ENCODE results near the gene GLS. TPM values are rescaled to one million over a fixed set of nuclear protein-coding genes. Genes with fewer than 3 reads are reported as not detected.
A peak's percentile ranks its signal among the peaks of the same experiment; 100 is the strongest.
"Not testable (repeated sequence)": the region's sequence is repeated elsewhere in the genome, so short reads cannot be mapped to it uniquely, and the experiment has no call there.

The GLS gene
- total RNA-seq, 1 donor from 2014 or later = 180 TPM

DNA sequence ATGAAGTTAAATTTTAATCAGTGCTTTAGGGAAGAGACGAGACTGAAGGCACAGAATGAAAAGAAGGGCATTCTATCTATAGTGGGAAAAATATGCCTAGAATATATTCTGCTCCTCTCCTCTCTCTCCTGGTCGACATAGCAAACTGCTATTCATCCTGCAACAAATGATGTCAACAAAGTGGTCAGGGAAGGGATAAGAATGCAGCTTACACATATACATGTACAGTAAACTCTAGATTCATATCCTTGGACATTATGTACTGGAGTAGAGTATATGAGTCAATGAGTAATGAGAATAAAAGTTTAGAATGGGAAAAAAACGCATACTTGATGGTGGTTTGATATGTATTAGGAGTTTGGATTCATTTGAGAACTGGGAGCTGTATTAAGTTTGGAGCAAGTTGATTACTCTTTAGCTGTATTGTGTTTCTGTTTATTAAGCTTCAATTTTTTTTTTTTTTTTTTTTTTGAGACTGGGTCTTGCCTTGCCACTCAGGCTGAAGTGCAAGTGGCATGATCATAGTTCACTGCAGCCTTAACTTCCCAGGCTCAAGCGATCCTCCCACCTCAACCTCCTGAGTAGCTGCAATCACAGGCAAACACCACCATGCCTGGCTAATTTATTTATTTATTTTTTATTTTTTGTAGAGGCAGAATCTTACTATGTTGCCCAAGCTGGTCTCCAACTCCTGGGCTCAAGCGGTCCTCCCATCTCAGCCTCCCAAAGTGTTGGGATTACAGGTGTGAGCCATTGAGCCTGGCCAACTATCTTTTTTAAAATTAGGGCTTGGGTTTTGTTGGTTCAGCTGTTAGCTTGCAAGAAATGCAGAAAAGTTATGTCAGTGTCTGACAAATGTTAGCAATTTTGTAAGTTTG, 79.5 kb downstream of the GLS start:
- H3K9me3 ChIP-seq = no peaks in the 10 kb centered on the region
- peaks cover 45% of the 10 kb centered on the region for H3K36me3 ChIP-seq
- H3K4me3 ChIP-seq = no peak overlapping the region
- H3K4me1 ChIP-seq = peaks cover 6% of the 10 kb centered on the region
- TF ChIP-seq, protein P1, sequence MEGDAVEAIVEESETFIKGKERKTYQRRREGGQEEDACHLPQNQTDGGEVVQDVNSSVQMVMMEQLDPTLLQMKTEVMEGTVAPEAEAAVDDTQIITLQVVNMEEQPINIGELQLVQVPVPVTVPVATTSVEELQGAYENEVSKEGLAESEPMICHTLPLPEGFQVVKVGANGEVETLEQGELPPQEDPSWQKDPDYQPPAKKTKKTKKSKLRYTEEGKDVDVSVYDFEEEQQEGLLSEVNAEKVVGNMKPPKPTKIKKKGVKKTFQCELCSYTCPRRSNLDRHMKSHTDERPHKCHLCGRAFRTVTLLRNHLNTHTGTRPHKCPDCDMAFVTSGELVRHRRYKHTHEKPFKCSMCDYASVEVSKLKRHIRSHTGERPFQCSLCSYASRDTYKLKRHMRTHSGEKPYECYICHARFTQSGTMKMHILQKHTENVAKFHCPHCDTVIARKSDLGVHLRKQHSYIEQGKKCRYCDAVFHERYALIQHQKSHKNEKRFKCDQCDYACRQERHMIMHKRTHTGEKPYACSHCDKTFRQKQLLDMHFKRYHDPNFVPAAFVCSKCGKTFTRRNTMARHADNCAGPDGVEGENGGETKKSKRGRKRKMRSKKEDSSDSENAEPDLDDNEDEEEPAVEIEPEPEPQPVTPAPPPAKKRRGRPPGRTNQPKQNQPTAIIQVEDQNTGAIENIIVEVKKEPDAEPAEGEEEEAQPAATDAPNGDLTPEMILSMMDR (IDR thresholded peaks at IDR 0.05) = no peak
- ATAC-seq (no peak), DNase-seq (no peak)
- no peaks in the 10 kb centered on the region for H3K27me3 ChIP-seq (ENCODE audit: low read depth)
- intact Hi-C loops (cut with DNase I) = no loop called here
- H3K27ac ChIP-seq = no peak overlapping the region

DNA sequence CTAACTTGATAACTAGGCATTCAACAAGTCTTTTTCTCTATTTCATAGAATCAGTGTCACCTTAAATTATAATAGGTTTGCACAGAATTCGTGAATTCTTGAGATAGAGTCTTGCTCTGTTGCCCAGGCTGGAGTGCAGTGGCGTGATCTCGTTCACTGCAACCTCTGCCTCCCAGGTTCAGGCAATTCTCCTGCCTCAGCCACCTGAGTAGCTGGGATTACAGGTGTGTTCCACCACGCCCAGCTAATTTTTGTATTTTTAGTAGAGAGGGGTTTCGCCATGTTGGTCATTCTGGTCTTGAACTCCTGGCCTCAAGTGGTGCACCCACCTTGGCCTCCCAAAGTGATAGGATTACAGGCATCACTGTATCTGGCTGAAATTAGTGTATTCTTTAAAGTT, 80.5 kb downstream of the GLS start:
- H3K27ac ChIP-seq; H3K4me1 ChIP-seq; intact Hi-C loops (cut with DNase I); ATAC-seq; DNase-seq; H3K4me3 ChIP-seq; H3K9me3 ChIP-seq; H3K27me3 ChIP-seq (ENCODE audit: low read depth): not testable (repeated sequence)
- peaks cover 55% of the 10 kb centered on the region for H3K36me3 ChIP-seq

DNA sequence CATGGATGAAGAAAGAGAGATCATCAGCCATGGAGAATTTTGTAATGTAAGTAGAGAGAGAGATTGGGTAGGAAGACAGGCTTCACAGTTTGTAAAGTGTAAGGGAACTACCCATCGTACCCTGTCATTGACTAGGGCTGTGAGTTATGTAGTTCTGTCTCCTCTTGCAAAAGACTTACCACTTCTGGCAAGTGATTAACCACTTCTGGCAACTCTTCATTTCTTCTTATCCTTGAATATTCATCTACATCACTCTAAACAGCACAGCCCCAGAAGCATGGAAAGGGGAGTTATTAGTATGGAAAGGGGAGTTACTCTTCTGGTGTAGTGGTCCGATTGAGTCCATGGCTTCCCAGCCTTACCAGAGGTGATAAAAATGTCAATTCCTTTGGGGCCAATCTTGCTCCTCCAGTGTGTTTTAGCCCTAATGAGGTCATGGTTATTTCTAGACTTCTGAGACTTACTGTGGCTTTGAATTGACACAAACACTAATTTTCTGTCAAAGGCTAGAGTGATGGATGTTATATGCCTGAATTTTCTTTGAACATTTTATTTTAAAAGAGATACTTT, 81.4 kb downstream of the GLS start:
- Histone ChIP-seq H3K4me3 (no peak overlapping the region), H3K27me3 (ENCODE audit: low read depth) (no peaks in the 10 kb centered on the region), H3K4me1 (peaks cover 6% of the 10 kb centered on the region), H3K36me3 (peaks cover 63% of the 10 kb centered on the region), H3K27ac (no peak overlapping the region), H3K9me3 (no peaks in the 10 kb centered on the region)
- ATAC-seq (peak; percentile 34 to 49), DNase-seq (no peak)
- TF ChIP-seq, protein P1 (IDR thresholded peaks at IDR 0.05) = no peak
- intact Hi-C loops (cut with DNase I) = no loop called here

DNA sequence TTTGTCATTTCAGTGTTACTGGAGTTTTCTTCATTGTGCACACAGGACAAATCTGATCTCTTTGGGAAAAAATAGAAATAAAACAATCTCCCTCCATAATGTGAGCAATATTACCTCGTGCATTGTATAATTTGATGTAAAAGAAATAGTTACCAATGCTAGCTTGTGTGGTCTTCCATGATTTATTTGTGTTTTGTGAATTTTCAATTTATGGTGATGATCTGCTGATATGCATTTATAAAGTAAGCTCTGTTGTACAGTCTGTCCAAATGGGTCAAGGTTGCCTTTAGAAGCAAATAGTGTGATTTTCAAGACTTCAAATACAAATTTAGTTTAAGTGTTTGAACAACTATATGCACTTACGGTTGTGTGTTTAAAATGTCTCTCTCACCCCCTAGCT, 82.5 kb downstream of the GLS start:
- TF ChIP-seq, protein P1 (IDR thresholded peaks at IDR 0.05) = no peak
- DNase-seq = no peak
- Histone ChIP-seq H3K27me3 (ENCODE audit: low read depth) (no peaks in the 10 kb centered on the region), H3K36me3 (peaks cover 74% of the 10 kb centered on the region), H3K4me3 (no peak overlapping the region), H3K4me1 (peaks cover 6% of the 10 kb centered on the region), H3K27ac (no peak overlapping the region), H3K9me3 (no peaks in the 10 kb centered on the region)
- no peak for ATAC-seq
- intact Hi-C loops (cut with DNase I) = no loop called here

DNA sequence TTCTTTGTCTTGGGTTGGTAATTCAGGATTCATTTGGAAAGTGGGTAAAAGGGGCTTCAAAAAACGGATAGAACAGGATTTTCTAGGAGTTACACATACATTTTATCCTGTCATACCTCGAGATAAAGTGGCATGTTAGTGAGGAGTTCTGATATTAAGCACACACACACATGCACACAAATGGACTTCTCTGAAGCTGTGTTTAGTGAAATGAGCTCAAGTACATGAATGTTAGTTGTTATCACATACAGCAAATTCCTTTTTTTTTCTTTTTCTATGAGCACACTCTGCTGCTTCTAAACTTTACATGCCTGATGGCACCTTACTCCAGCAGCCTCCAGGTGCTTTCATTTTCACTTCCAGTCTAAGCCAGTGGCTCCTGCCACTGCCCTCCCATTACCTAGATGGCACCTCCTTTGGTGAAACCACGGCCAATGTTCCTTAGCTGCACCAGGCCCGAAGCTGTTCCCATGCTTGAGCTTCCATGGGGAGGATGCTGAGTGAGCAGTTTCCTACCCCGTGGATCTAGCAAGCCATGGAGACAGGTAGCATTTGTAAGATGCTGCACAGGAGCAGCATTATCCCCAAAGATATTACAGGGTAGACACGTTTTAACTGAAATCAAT, 83.7 kb downstream of the GLS start:
- TF ChIP-seq, protein P1 (IDR thresholded peaks at IDR 0.05) = no peak
- H3K4me1 ChIP-seq = peaks cover 6% of the 10 kb centered on the region
- no peak overlapping the region for H3K27ac ChIP-seq
- ATAC-seq (peak; percentile 29 to 71), DNase-seq (no peak)
- intact Hi-C loops (cut with DNase I) = no loop called here
- H3K36me3 ChIP-seq = peaks cover 85% of the 10 kb centered on the region
- H3K4me3 ChIP-seq = no peak overlapping the region
- H3K9me3 ChIP-seq = no peaks in the 10 kb centered on the region
- H3K27me3 ChIP-seq (ENCODE audit: low read depth) = no peaks in the 10 kb centered on the region
